Dedifferentiated amniotic fluid mesenchymal stem cell (primary cell): ENCODE data around the gene AMPD1.

Source experiments
- DNase-seq: peaks from one replicate; pipeline ENCODE4 v3.0.0-alpha.2; 2016; ENCODE audit errors: extremely low spot score

AMPD1 gene

GRCh38 chr1:114700036-114700600 lies 4.8 kb upstream of the AMPD1 start:
- DNase-seq: peak; percentile 15

GRCh38 chr1:114696810-114697209 lies 1.5 kb upstream of the AMPD1 start:
- no peak for DNase-seq

GRCh38 chr1:114694540-114695310 lies 621 bp downstream of the AMPD1 start:
- DNase-seq: no peak

GRCh38 chr1:114692947-114693346 lies 2.4 kb downstream of the AMPD1 start:
- DNase-seq: no peak

GRCh38 chr1:114691061-114691460 lies 4.3 kb downstream of the AMPD1 start:
- DNase-seq: no peak

- no peak for DNase-seq
Measured at GRCh38 chr1:114690148-114690547, 5.2 kb downstream of the AMPD1 start.

- no peak for DNase-seq
Measured at GRCh38 chr1:114688526-114688925, 6.8 kb downstream of the AMPD1 start.

GRCh38 chr1:114685851-114686250 lies 9.5 kb downstream of the AMPD1 start:
- no peak for DNase-seq

GRCh38 chr1:114677691-114678090 lies 17.7 kb downstream of the AMPD1 start:
- DNase-seq: no peak

- no peak for DNase-seq
Measured at GRCh38 chr1:114676115-114676514, 19.2 kb downstream of the AMPD1 start.

- DNase-seq: no peak
Measured at GRCh38 chr1:114671939-114672275, 23.4 kb downstream of the AMPD1 start.

GRCh38 chr1:114671011-114671938 lies 24.1 kb downstream of the AMPD1 start:
- peak; percentile 35 for DNase-seq

GRCh38 chr1:114670083-114671010 lies 25.0 kb downstream of the AMPD1 start:
- peak; percentile 88 for DNase-seq

- peak; percentile 22 for DNase-seq
Measured at GRCh38 chr1:114669562-114670082, 25.7 kb downstream of the AMPD1 start, which contains the start of gene DENND2C. TSS of gene DENND2C (minus strand) at chr1:114670049. CDS start at chr1:114625984, 44,065 bp downstream.

- peak; percentile 16 for DNase-seq
Measured at GRCh38 chr1:114668784-114669561, 26.4 kb downstream of the AMPD1 start.

GRCh38 chr1:114668373-114668772 lies 27.0 kb downstream of the AMPD1 start:
- no peak for DNase-seq

GRCh38 chr1:114666954-114667353 lies 28.4 kb downstream of the AMPD1 start:
- DNase-seq: no peak

GRCh38 chr1:114660238-114660637 lies 35.1 kb downstream of the AMPD1 start:
- no peak for DNase-seq

- DNase-seq: no peak
Measured at GRCh38 chr1:114651893-114652292, 43.5 kb downstream of the AMPD1 start.

GRCh38 chr1:114648503-114648902 lies 46.8 kb downstream of the AMPD1 start:
- no peak for DNase-seq
